Ectodermal cell (in vitro differentiated cells): ENCODE measurements around the gene ADH1C.
"Not testable (repeated sequence)": the region's sequence is repeated elsewhere in the genome, so short reads cannot be mapped to it uniquely, and the experiment has no call there.

Experiments
- H3K27ac ChIP-seq: 2 replicates; pipeline ENCODE4 v1.7.0; 2013; ENCODE audit warnings: mild to moderate bottlenecking, low read depth, low read length; ENCODE audit not compliant: insufficient read depth, poor library complexity, severe bottlenecking
- H3K27me3 ChIP-seq: 2 replicates; pipeline ENCODE4 v1.7.0; 2013; ENCODE audit warnings: mild to moderate bottlenecking, low read length; ENCODE audit not compliant: insufficient read depth, control insufficient read depth, poor library complexity, severe bottlenecking
- H3K36me3 ChIP-seq: one replicate; pipeline ENCODE4 v1.7.0; 2013; ENCODE audit warnings: low read length; ENCODE audit not compliant: control insufficient read depth, insufficient read depth
- H3K4me1 ChIP-seq: one replicate; pipeline ENCODE4 v1.7.0; 2013; ENCODE audit warnings: low read length; ENCODE audit not compliant: control insufficient read depth, insufficient read depth
- H3K4me3 ChIP-seq: 2 replicates; pipeline ENCODE4 v1.7.0; 2013; ENCODE audit warnings: low read depth, low read length, control low read depth; ENCODE audit not compliant: insufficient read depth
- H3K9me3 ChIP-seq: 2 replicates; pipeline ENCODE4 v1.7.0; 2013; ENCODE audit warnings: mild to moderate bottlenecking, low read length, moderate library complexity; ENCODE audit not compliant: control insufficient read depth
- WGBS, 2 experiments: methylation state at CpG; one replicate each; pipeline ENCODE4 v1.1.7; 2013; ENCODE audit warnings: missing lambda C conversion rate in 2 of 2; 5-methylcytosine and 5-hydroxymethylcytosine counted together

The ADH1C gene

DNA sequence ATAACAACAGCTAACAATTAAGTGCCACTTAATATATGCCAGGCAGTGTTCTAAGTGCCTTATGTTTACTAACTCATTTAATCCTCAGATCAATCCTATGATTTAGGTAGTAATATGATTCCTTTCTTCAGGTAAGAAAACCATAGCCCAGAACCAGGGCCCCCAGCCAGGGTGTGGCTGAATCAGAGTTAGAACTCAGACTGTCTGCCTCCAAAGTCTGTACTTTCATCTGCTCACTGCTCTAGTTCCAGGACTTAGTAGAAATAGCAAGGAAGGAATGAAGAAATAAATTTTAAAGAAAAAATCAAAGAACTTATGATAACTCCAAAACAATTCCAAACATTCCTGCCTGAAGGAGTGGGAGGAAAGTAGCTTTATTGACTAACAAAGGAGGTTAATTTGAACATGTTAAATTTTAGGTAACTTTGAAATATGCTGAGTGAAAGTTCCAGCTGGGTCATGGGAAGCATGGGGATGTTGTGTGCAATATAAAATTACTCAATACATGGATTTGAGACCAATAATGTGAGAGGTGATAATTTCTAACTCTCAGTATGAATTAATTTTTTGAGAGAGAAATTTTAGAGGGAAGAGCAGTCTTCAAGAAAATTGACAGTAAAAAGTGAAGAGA, 8.8 kb upstream of the ADH1C start:
- H3K36me3 ChIP-seq = no peaks in the 10 kb centered on the region
- no peak overlapping the region for H3K27ac ChIP-seq
- H3K9me3 ChIP-seq = peaks cover 2% of the 10 kb centered on the region
- H3K4me1 ChIP-seq = no peaks in the 10 kb centered on the region
- H3K27me3 ChIP-seq = no peaks in the 10 kb centered on the region
- no peak overlapping the region for H3K4me3 ChIP-seq

- peaks cover 2% of the 10 kb centered on the region for H3K9me3 ChIP-seq
- 88 to 90% methylated on average over 27 of the region's 27 CpGs for WGBS, 2 experiments
- no peak overlapping the region for H3K4me3 ChIP-seq
- no peaks in the 10 kb centered on the region for H3K36me3 ChIP-seq
- H3K27me3 ChIP-seq = no peaks in the 10 kb centered on the region
- no peak overlapping the region for H3K27ac ChIP-seq
- H3K4me1 ChIP-seq = no peaks in the 10 kb centered on the region
Measured at GRCh38 chr4:99359480-99360204, 7.1 kb upstream of the ADH1C start.

GRCh38 chr4:99357948-99358347, 5.4 kb upstream of the ADH1C start:
- Histone ChIP-seq H3K27ac (no peak overlapping the region), H3K9me3 (peaks cover 2% of the 10 kb centered on the region), H3K27me3 (no peaks in the 10 kb centered on the region), H3K4me3 (no peak overlapping the region), H3K36me3 (no peaks in the 10 kb centered on the region), H3K4me1 (no peaks in the 10 kb centered on the region)
- WGBS, 2 experiments = 67 to 72% methylated on average over 2 of the region's 2 CpGs

DNA sequence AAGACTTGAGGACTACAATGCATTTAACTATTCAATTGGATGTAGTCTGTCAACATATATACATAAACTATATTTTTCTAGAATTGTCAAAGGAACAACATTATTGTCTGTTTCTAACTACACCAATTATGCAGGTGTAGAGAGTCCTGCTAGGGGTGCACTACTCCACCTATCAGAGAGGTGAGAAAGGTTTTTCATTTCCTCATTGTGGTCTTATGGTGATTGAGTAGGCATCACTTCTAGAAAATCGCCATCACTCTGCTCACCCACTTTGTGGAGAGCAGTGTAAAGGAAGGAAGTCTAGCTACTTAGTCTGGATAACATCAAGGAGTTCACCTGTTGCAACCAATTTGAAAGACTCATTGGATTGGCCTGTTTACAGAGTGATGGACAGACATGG, 4.4 kb upstream of the ADH1C start:
- no peaks in the 10 kb centered on the region for H3K27me3 ChIP-seq
- no peaks in the 10 kb centered on the region for H3K4me1 ChIP-seq
- 88 to 96% methylated on average over 1 of the region's 1 CpG for WGBS, 2 experiments
- no peak overlapping the region for H3K27ac ChIP-seq
- peaks cover 2% of the 10 kb centered on the region for H3K9me3 ChIP-seq
- H3K36me3 ChIP-seq = no peaks in the 10 kb centered on the region
- H3K4me3 ChIP-seq = no peak overlapping the region

DNA sequence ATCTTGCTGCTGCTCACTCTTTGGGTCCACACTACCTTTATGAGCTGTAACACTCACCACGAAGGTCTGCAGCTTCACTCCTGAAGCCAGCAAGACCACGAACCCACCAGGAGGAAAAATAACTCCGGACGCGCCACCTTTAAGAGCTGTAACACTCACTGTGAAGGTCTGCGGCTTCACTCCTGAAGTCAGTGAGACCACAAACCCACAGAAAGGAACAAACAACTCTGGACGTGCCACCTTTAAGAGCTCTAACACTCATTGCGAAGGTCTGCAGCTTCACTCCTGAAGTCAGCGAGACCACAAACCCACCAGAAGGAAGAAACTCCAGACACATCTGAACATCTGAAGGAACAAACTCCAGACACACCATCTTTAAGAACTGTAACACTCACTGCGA, 3.6 kb upstream of the ADH1C start:
- not testable (repeated sequence) for H3K4me1 ChIP-seq, H3K27me3 ChIP-seq, H3K9me3 ChIP-seq, H3K4me3 ChIP-seq, H3K27ac ChIP-seq, H3K36me3 ChIP-seq
- whole genome bisulfite sequencing, 2 experiments = 78% methylated on average over 8 to 10 of the region's 10 CpGs

- Histone ChIP-seq H3K36me3 (no peaks in the 10 kb centered on the region), H3K27ac (no peak overlapping the region), H3K4me3 (no peak overlapping the region), H3K9me3 (peaks cover under 1% of the 10 kb centered on the region), H3K4me1 (no peaks in the 10 kb centered on the region), H3K27me3 (no peaks in the 10 kb centered on the region)
- 85 to 100% methylated on average over 1 of the region's 2 CpGs for WGBS, 2 experiments
Measured at GRCh38 chr4:99351487-99351886, 1.1 kb downstream of the ADH1C start.

DNA sequence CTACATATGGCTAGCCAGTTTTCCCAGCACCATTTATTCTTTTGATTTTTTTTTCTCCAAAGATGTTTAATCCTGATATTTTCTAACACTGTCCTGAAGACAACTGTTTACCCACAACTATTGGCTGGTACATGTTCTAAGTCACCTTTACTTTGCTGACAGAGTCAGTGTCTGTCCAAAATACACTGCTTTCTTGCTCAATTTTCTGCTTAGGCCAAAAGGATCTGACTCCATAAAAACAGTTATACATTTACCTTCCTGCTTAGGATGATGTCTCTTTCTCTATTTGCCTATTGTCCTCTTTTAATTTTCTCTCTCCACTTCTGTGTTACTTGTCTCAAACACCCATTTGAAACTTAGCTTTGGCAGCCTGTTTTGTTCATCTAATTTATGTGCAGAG, 3.2 kb downstream of the ADH1C start:
- Histone ChIP-seq H3K36me3 (no peaks in the 10 kb centered on the region), H3K9me3 (no peaks in the 10 kb centered on the region), H3K4me1 (no peaks in the 10 kb centered on the region), H3K27me3 (no peaks in the 10 kb centered on the region), H3K4me3 (no peak overlapping the region), H3K27ac (no peak overlapping the region)

- 73 to 75% methylated on average over 4 to 7 of the region's 7 CpGs for whole genome bisulfite sequencing, 2 experiments
- H3K9me3 ChIP-seq, H3K36me3 ChIP-seq, H3K27ac ChIP-seq, H3K4me3 ChIP-seq, H3K4me1 ChIP-seq, H3K27me3 ChIP-seq: not testable (repeated sequence)
Measured at GRCh38 chr4:99342624-99343023, 9.9 kb downstream of the ADH1C start.

DNA sequence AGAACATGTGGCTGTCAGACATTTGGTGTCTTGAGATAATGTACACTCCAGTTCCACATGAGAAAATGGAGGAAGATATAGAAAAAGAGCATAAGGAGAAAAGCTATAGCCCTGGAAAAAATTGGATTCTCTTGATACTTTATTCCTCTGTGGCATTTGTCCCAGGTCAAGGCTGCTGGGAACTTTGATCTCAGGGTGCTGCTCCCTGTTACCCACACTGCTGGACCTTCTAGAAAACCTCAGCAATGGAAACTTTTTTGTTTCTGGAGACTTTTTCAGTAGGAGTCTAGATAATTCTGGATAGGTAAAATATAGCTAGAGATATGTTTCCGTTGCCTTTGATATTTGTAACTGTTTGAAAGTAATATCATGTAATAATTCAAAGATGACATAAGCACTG, 11.1 kb downstream of the ADH1C start:
- no peak overlapping the region for H3K27ac ChIP-seq
- no peak overlapping the region for H3K4me3 ChIP-seq
- no peaks in the 10 kb centered on the region for H3K27me3 ChIP-seq
- H3K9me3 ChIP-seq = no peaks in the 10 kb centered on the region
- H3K36me3 ChIP-seq = no peaks in the 10 kb centered on the region
- no peaks in the 10 kb centered on the region for H3K4me1 ChIP-seq
- 100% methylated on average over 1 of the region's 1 CpG; no CpG with 5 or more reads in 1 of the 2 experiments for WGBS, 2 experiments

- Histone ChIP-seq H3K27me3 (no peaks in the 10 kb centered on the region), H3K4me1 (no peaks in the 10 kb centered on the region)
- WGBS, 2 experiments = 88 to 89% methylated on average over 3 of the region's 3 CpGs
Measured at GRCh38 chr4:99339172-99339571, 13.4 kb downstream of the ADH1C start.

More at GRCh38 chr4:99339172-99339571, 13.4 kb downstream of the ADH1C start:
- Histone ChIP-seq H3K36me3 (no peaks in the 10 kb centered on the region), H3K4me3 (no peak overlapping the region), H3K9me3 (no peaks in the 10 kb centered on the region), H3K27ac (no peak overlapping the region)
